NB4 (cell line): Measurements from ENCODE around the gene NPIPB8.
"Not testable (repeated sequence)": the region's sequence is repeated elsewhere in the genome, so short reads cannot be mapped to it uniquely, and the experiment has no call there.

Experiments
- DNase-seq: peaks from one replicate; pipeline ENCODE4 v3.0.0; 2010; ENCODE audit warnings: low read depth
- H3K4me3 ChIP-seq: one replicate; pipeline ENCODE4 v1.5.1; 2011; ENCODE audit warnings: mild to moderate bottlenecking, low read depth, low read length, moderate library complexity
- MYC ChIP-seq: IDR thresholded peaks from 2 replicates; pipeline ENCODE4 v1.6.1; 2011; ENCODE audit warnings: low read depth, low read length
- POLR2A ChIP-seq: IDR thresholded peaks from 2 replicates; pipeline ENCODE4 v1.6.1; 2011; ENCODE audit warnings: mild to moderate bottlenecking; ENCODE audit not compliant: insufficient read length; ENCODE audit errors: extremely low read depth
- TF ChIP-seq, protein P1 (sequence below): IDR thresholded peaks from 2 replicates; pipeline ENCODE4 v1.6.1; 2011; ENCODE audit warnings: low read depth, low read length
- TF ChIP-seq, protein P2 (sequence below): IDR thresholded peaks from one replicate; pipeline ENCODE4 v1.5.1; 2012; ENCODE audit warnings: low read depth, low read length

Gene NPIPB8

DNA sequence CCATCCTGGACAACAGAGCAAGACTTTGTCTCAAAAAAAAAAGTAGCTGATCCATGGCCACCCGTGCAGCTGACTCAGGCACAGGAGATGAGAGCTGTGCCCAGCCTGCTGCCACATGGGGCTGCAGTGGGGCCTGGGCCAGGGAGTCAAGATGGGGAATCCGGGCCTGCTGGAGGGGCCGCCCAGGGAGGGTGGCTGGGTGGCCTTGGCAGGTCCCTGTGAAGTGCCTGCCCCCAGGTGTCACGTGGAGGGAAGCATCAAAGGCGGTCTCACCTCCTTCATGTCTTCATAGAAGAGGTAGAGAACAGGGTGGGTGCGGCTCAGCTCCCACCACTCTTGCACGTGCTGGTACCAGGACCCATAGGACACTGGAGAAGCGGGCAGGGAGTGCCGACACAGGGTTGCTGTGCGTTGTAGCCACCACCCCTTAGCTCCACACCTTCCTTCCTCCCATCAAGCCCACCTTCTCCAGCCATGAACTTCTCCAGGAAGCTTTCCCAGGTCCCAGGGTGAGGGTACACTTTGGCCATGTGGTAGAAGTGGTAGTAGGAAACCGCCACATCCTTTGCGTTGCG is 44.8 kb upstream of the NPIPB8 start:
- TF ChIP-seq, protein P1, sequence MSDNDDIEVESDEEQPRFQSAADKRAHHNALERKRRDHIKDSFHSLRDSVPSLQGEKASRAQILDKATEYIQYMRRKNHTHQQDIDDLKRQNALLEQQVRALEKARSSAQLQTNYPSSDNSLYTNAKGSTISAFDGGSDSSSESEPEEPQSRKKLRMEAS, result no peak
- TF ChIP-seq MYC (no peak), POLR2A (no peak)
- TF ChIP-seq, protein P2, sequence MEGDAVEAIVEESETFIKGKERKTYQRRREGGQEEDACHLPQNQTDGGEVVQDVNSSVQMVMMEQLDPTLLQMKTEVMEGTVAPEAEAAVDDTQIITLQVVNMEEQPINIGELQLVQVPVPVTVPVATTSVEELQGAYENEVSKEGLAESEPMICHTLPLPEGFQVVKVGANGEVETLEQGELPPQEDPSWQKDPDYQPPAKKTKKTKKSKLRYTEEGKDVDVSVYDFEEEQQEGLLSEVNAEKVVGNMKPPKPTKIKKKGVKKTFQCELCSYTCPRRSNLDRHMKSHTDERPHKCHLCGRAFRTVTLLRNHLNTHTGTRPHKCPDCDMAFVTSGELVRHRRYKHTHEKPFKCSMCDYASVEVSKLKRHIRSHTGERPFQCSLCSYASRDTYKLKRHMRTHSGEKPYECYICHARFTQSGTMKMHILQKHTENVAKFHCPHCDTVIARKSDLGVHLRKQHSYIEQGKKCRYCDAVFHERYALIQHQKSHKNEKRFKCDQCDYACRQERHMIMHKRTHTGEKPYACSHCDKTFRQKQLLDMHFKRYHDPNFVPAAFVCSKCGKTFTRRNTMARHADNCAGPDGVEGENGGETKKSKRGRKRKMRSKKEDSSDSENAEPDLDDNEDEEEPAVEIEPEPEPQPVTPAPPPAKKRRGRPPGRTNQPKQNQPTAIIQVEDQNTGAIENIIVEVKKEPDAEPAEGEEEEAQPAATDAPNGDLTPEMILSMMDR, result no peak
- H3K4me3 ChIP-seq, result no peak overlapping the region
- no peak for DNase-seq

DNA sequence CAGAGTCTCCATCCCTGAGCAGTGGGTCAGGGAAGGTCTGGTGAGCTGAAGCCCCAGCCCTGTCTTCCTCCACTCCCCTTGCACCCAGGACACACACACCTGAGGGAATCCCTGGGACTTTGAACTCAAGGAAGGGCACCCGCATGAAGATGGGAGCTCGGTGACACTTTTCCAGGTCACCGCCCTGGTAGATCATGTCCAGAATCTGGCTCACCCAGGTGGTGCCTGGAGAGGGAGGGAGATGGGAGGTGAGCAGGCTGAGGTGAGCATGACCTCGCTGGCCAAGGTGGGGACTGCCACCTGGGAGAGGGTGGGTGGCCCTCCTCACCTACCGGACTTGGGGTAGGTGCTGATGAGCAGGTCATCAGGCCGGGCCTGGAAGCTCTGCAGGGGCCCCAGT is 42.4 kb upstream of the NPIPB8 start:
- not testable (repeated sequence) for DNase-seq, H3K4me3 ChIP-seq

DNA sequence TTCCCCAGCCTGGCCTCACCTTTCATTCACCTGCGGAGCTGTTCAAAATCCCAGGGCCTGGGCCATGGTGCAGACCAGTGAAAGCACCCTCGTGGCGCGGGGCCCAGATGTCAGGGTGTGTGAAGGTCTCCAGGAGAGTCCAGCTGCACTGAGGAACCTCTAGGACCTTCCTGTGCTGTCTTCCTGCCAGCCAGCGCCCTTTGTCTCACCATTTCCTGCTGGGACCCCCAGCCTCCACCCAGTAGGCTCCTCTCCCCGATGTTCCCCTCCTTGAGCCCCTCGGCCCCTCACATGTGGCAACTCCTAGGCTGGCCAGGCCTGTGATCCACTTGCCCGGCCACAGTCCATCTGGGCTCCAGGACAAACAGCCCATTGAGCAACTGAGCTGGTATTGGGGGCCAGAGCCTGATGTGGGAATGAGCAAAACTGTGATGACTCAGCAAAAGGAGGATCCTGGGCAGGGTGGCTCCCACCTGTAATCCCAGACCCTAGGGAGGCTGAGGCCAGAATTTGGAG is 41.7 kb upstream of the NPIPB8 start:
- TF ChIP-seq MYC, result no peak
- TF ChIP-seq, protein P2, result no peak
- no peak for TF ChIP-seq POLR2A
- TF ChIP-seq, protein P1, result no peak
- no peak overlapping the region for H3K4me3 ChIP-seq
- no peak for DNase-seq

DNA sequence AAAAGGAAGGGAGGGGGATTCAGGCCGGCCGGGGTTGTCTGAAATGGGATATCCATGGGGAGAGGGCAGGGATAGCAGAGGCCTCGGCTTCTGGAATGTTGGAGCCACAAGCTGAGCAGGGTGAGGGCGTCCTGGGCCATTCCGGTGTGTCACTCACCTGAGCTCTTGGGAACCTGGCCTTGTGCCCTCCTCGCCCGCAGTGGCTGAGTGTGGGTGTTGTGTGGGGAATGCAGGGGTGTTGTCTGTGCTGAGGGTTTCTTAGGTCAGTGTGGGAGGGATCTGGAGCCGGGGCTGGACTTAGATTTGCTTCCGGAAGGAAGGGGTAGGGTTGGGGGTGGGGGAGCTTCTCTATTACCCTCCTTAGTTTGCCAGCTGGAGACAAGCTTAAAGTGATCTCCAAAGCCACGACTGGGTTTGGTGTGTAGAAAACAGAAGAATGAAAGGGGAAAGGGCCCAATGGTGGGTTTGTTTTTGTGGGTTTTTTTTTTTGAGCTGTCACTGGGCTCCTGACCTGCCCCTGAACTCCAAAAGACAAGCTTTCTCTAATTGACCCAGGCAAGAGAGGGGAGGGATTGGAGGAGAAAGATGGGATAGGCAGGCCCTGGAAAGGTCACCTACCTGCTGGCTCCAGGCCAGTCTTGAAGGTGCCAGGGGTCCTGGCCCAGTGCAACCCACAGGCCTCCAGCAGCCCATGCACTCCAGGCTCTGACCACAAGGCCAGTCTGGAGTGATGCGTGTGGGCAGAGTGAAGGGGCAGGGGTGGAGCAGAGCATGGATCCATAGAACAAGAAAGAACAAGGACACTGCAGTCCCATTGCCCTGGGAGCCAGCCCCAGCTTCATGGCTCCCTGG is 40.8 kb upstream of the NPIPB8 start, which contains the start of gene SULT1A2:
SULT1A2 (minus strand) TSS at position 211 of the 852 bp plus-strand sequence. CDS start 1,120 bp downstream, outside the sequence.
- TF ChIP-seq, protein P2, result no peak
- no peak for TF ChIP-seq MYC
- TF ChIP-seq, protein P1, result no peak
- no peak for TF ChIP-seq POLR2A
- no peak within 1 kb of the TSS for H3K4me3 ChIP-seq

DNA sequence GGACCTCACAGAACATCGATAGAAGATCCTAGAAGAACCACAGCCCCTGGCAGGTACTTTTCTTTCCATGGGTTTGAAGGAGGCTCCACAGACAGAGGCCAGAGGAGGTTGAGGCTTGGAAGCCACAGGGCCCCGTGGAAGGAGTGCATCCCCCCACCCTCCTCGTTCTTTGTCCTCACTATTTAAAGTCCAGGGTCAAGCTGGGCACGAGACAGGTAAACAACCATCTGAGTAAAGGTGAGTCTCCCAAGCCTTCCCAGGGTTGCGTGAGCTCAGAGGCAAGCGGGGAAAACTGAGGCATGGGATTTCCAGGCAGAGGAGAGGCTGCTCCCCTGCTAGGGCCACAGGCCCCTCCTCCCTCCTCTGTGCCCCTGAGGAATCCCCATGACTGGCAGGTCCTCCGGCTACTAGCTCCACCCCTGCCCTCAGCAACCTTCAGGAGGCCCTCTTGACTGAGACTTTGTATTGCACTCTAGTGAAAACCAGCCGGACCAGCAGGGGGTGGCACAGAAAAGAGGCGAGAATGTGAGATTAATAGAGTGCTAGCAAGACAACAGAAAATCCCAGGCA is 40.1 kb upstream of the NPIPB8 start:
- peak; percentile 68 for DNase-seq
- no peak overlapping the region for H3K4me3 ChIP-seq
- TF ChIP-seq POLR2A (no peak), MYC (no peak)
- TF ChIP-seq, protein P1, result no peak
- TF ChIP-seq, protein P2, result no peak

More for the DNA sequence above, 40.8 kb upstream of the NPIPB8 start, which contains the start of gene SULT1A2:
- peak; percentile 51 for DNase-seq

DNA sequence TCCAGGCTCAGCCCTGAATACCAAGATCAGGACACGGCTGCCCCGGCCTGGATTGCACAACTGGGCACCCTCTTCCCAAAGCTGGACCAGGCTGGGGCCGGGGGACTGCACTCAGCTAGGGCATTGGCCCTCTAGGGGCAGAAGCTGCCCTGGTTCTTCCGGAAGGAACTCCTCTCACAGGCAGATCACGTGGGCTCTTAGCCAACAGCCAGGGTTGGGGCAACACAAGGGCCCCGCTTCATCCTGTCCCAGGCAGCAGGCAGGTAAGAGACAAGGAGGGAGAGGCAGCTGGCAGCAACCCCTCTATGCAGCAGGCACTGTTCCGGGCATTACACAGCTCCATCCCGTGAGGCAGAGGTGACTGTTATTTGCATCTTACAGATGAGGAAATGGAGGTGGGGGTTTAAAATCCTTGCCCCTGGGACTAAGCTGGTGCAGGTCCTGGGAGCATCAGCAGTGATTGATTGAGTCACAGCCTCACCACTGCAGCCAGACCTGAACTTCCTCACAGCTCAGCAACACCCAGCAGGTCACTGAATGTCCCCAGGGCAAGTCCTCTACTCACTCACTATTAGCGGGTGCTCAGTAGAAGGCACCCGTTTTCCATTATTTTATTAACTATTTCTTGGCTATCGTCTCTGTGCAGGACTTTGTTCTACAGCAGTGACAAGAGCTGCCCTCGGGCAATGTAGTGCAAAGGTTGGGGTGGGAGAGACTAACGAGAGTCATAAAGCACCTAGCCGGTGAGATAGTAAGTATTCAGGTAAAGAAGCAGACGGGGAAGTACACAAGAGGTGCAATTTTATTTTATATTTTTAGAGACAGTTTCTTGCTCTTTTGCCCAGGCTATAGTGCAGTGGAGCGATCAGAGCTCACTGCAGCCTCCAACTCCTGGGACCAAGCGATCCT is 38.2 kb upstream of the NPIPB8 start:
- H3K4me3 ChIP-seq, DNase-seq: not testable (repeated sequence)

DNA sequence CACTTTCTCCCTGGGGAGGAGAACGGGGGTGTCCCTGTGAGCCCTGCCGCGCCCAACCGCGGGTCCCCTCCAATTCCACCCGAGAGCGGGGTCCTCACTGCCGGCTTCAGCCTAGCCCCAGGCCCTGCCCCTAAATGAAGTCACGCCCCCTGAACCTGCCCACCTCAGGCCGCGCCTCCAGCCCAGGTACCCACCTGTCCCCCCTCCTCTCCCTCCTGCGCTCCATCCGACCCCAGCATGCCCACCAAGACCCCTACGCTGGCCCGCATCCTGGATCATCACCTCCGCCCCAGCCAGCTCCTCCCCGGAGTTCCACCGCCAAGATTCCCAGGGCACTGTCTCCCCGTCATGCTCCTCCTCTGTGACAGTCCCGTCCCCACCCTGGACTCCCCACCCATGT is 36.9 kb upstream of the NPIPB8 start:
- not testable (repeated sequence) for DNase-seq, H3K4me3 ChIP-seq

DNA sequence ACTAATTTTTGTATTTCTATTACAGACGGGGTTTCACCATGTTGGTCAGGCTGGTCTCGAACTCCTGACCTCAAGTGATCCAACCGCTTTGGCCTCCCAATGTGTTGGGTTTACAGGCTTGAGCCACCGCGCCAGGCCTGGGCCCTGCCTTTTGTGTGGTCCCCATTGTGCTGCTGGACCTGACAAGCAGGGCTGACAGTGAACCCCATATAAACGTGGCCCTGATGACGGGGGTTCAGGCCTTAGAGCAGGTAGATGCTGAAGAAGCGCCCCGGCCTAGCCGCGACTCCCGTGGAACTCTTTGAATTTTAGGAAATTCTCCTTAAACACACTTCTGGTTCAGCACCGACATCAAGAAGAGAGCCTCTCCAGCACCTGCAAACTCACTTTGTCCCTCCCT is 36.3 kb upstream of the NPIPB8 start:
- not testable (repeated sequence) for H3K4me3 ChIP-seq, DNase-seq

DNA sequence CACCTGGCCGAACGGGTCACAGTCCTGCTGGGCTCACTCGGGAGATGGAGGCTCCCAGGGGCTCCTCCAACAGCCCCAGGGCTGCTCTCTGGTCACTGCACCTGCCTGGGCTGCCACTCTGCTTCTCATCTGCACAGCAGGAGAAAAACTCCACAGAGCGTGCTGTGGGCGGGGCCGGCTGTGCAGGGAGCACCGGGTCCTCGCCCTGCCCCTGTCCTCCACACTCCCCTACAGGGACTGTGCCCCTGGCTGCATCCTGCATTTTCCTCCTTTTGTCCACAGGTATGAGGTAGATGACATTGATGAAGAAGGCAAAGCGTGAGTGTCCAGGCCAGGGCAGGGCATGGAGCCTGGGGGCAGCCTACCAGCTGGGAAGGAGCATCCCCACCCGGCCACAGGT is 35.8 kb upstream of the NPIPB8 start:
- H3K4me3 ChIP-seq, DNase-seq: not testable (repeated sequence)
